Bronchial epithelial cell (primary cell): ENCODE results near the gene CEP85L. TPM values are rescaled to one million over a fixed set of nuclear protein-coding genes. Genes with fewer than 3 reads are reported as not detected.

Experiments
- DNase-seq: peaks from one replicate; pipeline ENCODE4 v3.0.0-alpha.2; 2010; ENCODE audit warnings: low read depth
- FAIRE-seq: peaks from 2 replicates; lab custom pipeline; 2011; peaks lifted over from hg19 to GRCh38; lab: Jason Lieb, UNC
- H3K27me3 ChIP-seq: 2 replicates; pipeline ENCODE4 v1.5.1; 2011; ENCODE audit warnings: low read length; ENCODE audit not compliant: control insufficient read depth, insufficient read depth
- H3K36me3 ChIP-seq: 2 replicates; pipeline ENCODE4 v1.5.1; 2011; ENCODE audit warnings: low read length; ENCODE audit not compliant: control insufficient read depth, insufficient read depth
- H3K4me3 ChIP-seq: 2 replicates; pipeline ENCODE4 v1.5.1; 2011; ENCODE audit warnings: mild to moderate bottlenecking, low read depth, low read length, control low read depth
- total RNA-seq: library from RNA; depleted of rRNA; stranded (reverse); fragments of >200 nt; gene quantifications from 2 replicates; pipeline ENCODE4 v1.2.1, GENCODE V29; 2014
- TF ChIP-seq, protein P1 (sequence below): IDR thresholded peaks from 2 replicates; pipeline ENCODE4 v1.5.1; 2011; ENCODE audit warnings: mild to moderate bottlenecking, moderate library complexity, low read length, control low read depth, inconsistent platforms; ENCODE audit not compliant: insufficient read depth, severe bottlenecking

Gene CEP85L
- total RNA-seq, 1 donor from 2014 or later: 7.1 TPM

DNA sequence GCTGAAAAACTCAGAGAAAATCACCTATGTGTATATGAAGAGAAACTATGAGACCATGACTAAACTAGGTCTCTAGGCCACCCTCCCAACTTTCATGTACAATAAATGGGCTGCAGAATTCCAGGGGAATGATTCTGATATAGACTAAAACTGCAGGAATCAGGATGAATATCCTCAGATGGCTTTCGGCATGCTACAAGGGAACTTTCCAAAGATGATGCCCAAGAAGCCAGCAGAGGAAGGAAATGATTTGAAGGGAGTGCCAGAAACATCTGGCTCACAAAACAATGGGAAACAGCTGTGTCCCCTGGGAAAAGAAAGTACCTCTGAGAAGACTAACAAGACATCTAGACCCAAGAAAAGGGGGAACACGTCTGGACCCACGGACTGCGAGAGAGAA is 62.2 kb downstream of the CEP85L start:
- Histone ChIP-seq H3K27me3 (no peaks in the 10 kb centered on the region), H3K36me3 (no peaks in the 10 kb centered on the region), H3K4me3 (no peak overlapping the region)
- TF ChIP-seq, protein P1, sequence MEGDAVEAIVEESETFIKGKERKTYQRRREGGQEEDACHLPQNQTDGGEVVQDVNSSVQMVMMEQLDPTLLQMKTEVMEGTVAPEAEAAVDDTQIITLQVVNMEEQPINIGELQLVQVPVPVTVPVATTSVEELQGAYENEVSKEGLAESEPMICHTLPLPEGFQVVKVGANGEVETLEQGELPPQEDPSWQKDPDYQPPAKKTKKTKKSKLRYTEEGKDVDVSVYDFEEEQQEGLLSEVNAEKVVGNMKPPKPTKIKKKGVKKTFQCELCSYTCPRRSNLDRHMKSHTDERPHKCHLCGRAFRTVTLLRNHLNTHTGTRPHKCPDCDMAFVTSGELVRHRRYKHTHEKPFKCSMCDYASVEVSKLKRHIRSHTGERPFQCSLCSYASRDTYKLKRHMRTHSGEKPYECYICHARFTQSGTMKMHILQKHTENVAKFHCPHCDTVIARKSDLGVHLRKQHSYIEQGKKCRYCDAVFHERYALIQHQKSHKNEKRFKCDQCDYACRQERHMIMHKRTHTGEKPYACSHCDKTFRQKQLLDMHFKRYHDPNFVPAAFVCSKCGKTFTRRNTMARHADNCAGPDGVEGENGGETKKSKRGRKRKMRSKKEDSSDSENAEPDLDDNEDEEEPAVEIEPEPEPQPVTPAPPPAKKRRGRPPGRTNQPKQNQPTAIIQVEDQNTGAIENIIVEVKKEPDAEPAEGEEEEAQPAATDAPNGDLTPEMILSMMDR: no peak
- FAIRE-seq: no peak
- DNase-seq: no peak

DNA sequence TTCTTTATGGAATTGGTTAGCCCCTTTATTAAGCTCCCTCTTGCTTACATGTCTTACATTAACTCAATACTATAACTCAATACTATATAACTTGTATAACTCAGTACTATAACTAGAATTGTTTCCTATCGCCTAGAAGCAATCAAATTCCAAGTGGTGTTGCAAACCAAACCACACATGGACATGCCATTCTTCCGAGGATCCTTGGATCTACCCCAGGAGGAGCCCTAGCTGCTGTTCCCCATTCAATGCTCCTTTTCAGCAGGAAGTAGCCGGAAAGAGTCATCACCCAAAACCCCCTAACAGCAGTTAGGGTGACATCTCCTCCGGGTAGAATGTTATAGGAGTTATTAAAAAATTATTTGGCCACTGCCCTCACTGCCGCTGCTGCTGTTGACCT is 62.8 kb downstream of the CEP85L start:
- Histone ChIP-seq H3K27me3 (no peaks in the 10 kb centered on the region), H3K4me3 (no peak overlapping the region), H3K36me3 (no peaks in the 10 kb centered on the region)
- DNase-seq: no peak
- no peak for FAIRE-seq
- TF ChIP-seq, protein P1: no peak

DNA sequence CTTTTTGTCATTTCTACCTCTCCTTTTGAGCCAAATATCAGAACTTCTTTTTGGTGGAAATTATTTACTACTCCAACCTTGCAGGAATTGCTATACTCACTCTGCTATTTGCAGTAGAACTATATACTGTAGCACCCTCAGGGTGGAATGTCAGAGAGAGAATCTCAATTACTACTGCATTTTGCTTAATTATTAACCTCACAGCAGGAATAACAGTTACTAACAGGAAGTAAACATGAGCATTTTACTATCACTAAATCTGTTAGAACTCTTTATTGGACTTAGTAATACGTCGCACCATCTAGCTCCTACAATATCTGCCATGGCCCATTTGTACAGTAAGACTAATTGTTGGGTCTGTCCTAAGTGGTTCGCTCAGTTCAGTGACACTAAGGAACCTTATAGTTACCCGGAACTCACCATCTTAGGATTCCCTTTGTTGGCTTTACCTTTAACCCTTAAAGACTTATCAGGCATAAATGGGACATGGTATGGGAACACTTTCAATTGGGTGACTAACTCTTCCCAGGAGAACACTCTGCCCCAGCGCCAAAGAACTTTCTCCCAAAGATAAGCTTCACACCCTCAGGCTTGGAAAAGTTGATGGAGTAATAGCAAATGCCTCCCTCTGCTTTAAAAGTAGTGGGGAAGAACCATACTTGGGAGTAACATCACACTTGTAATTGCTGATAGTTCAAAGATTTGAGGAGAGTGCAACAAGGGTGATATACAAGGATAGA is 64.5 kb downstream of the CEP85L start:
- H3K4me3 ChIP-seq: no peak overlapping the region
- FAIRE-seq (no peak), DNase-seq (no peak)
- no peaks in the 10 kb centered on the region for H3K27me3 ChIP-seq
- TF ChIP-seq, protein P1: no peak
- H3K36me3 ChIP-seq: no peaks in the 10 kb centered on the region

GRCh38 chr6:118584911-118585310 is 66.5 kb downstream of the CEP85L start:
- TF ChIP-seq, protein P1: no peak
- Histone ChIP-seq H3K4me3 (no peak overlapping the region), H3K36me3 (no peaks in the 10 kb centered on the region), H3K27me3 (no peaks in the 10 kb centered on the region)
- DNase-seq (peak; percentile 12), FAIRE-seq (no peak)

DNA sequence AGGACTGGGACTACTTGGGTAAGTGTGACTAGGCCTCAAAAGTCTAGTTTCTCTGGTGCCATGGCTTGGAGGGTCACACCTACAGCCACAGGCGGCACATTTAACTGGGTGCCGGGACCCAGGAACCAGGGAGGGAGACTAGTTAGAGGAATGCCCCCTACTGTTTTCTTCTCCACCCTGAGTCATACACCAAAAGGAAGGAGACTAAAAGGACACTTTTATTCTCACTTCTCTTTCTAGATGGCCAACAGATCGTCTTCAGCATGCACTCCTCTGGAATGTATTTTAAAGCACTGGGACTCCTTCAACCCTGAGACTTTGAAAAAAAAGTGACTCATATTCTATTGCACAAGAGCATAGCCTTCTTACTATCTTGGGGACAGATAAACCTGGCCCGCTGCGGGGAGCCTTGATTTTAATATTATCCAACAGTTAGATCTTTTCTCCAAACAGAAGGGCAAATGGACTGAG is 69.9 kb downstream of the CEP85L start:
- no peaks in the 10 kb centered on the region for H3K27me3 ChIP-seq
- no peak overlapping the region for H3K4me3 ChIP-seq
- FAIRE-seq: no peak
- peak; percentile 56 for DNase-seq
- TF ChIP-seq, protein P1: no peak
- no peaks in the 10 kb centered on the region for H3K36me3 ChIP-seq
